ENCODE results near the gene ATRX. TPM values are rescaled to one million over a fixed set of nuclear protein-coding genes. Genes with fewer than 3 reads are reported as not detected.
"Not testable (repeated sequence)": the region's sequence is repeated elsewhere in the genome, so short reads cannot be mapped to it uniquely, and the experiment has no call there.

The ATRX gene
- total RNA-seq, 5 donors from 2014 or later (not counting 1 experiment from before 2014, with no cell fraction given), result 85.1 to 146 (median 90.1) TPM

DNA sequence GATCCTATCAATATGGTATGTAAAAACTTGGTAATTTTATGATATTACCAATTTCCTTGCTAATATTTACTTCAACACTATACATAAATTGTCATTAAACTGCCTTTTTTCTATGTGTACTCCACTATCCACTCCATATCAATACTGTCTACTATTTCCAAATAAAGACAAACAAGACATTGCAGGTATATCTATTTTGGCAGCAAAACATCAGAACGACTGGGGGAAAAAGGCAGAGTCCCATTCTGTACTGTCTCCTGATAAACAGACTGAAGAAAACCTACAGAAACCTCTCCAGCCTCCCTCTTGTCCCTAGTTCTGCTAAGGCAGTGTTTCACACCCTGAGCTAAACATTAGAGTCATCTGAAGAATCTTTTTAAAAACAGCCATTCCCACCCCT is 96.6 kb downstream of the ATRX start:
- H3K4me1 Mint-ChIP-seq, result peaks cover 0 to 11% (median 9%) of the 10 kb centered on the region in 3 donors
- Histone ChIP-seq H3K27me3 (replicated peaks in 1 of 2; ENCODE audit: control insufficient read depth in 2 of 2, extremely low read depth in 1 of 2, insufficient read depth in 2 of 2, low read length in 1 of 2) (no peaks in the 10 kb centered on the region), H3K27ac (ENCODE audit: low read length) (no peak overlapping the region), H3K4me1 (ENCODE audit: control insufficient read depth in 1 of 2, extremely low read depth in 1 of 2, insufficient read depth in 2 of 2, low read length in 2 of 2) (no peaks in the 10 kb centered on the region), H3K4me3 (ENCODE audit: control insufficient read depth in 1 of 2, extremely low read depth in 1 of 2, low read length in 1 of 2) (no peak overlapping the region), H3K36me3 (ENCODE audit: control insufficient read depth in 2 of 2, extremely low read depth in 1 of 2, insufficient read depth in 1 of 2, low read length in 1 of 2) (peaks cover 0 to 17% of the 10 kb centered on the region in 2 donors), H3K9me3 (no peaks in the 10 kb centered on the region)
- no peak for ATAC-seq (replicated peaks in 1 of 4)
- H3K27me3 Mint-ChIP-seq, result peaks cover 0 to 12% of the 10 kb centered on the region in 2 donors
- no peak overlapping the region for H3K27ac Mint-ChIP-seq
- no peaks in the 10 kb centered on the region for H3K9me3 Mint-ChIP-seq
- ChIA-PET CTCF (no interaction called here), POLR2A (no interaction called here)
- peaks cover 35% of the 10 kb centered on the region for H3K36me3 Mint-ChIP-seq
- no peak for DNase-seq
- H3K4me3 Mint-ChIP-seq, result no peak overlapping the region
- WGBS (ENCODE audit: insufficient coverage), result no CpG with 5 or more reads among the region's 1 CpG

DNA sequence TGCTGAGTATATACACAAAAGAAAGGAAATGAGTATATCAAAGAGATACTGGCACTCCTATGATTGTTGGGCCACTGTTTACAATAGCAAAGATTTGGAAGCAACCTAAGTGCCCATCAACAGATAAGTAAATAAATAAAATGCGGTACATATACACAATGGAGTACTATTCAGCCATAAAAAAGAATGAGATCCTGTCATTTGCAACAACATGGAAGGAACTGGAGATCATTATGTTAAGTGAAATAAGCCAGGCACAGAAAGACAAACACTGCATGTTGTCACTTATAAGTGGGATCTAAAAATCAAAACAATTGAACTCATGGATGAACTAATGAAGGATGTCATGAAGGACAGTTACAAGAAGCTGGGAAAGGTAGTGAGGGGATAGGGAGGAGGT is 100.3 kb downstream of the ATRX start:
- H3K27me3 ChIP-seq (replicated peaks in 1 of 2; ENCODE audit: control insufficient read depth in 2 of 2, extremely low read depth in 1 of 2, insufficient read depth in 2 of 2, low read length in 1 of 2); H3K4me1 ChIP-seq (ENCODE audit: control insufficient read depth in 1 of 2, extremely low read depth in 1 of 2, insufficient read depth in 2 of 2, low read length in 2 of 2); H3K9me3 ChIP-seq; H3K27ac Mint-ChIP-seq; DNase-seq; H3K9me3 Mint-ChIP-seq; H3K4me3 ChIP-seq (ENCODE audit: control insufficient read depth in 1 of 2, extremely low read depth in 1 of 2, low read length in 1 of 2); H3K27ac ChIP-seq (ENCODE audit: low read length); ATAC-seq (replicated peaks in 1 of 4); CTCF ChIA-PET; POLR2A ChIA-PET; H3K4me3 Mint-ChIP-seq: not testable (repeated sequence)
- Mint-ChIP-seq H3K36me3 (peaks cover 54% of the 10 kb centered on the region), H3K27me3 (peaks cover 0 to 12% of the 10 kb centered on the region in 2 donors), H3K4me1 (peaks cover 0 to 25% (median 12%) of the 10 kb centered on the region in 3 donors)
- no CpG with 5 or more reads among the region's 1 CpG for WGBS (ENCODE audit: insufficient coverage)
- H3K36me3 ChIP-seq (ENCODE audit: control insufficient read depth in 2 of 2, extremely low read depth in 1 of 2, insufficient read depth in 1 of 2, low read length in 1 of 2), result peaks cover 0 to 19% of the 10 kb centered on the region in 2 donors

DNA sequence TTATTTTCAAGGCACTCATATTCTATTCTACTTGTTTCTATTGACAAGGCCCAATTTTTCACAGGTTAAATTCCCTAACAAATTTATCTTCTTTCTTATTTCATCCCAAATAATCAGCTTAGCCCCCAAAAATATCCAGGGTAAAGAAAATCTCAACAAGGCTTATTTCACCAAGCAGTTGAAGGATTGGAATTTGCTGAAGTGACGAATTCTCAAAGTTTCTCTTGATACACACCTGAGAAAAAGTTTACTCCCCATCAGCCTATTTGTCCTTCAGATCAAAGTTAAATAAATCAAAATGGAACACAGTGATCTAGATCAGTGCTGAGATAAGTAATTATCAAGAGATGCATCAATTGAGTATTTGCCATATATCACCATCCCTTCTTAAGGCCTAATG is 106.9 kb downstream of the ATRX start:
- DNase-seq (no peak), ATAC-seq (replicated peaks in 1 of 4) (no peak)
- H3K4me1 Mint-ChIP-seq, result peaks cover 0 to 21% (median 12%) of the 10 kb centered on the region in 3 donors
- POLR2A ChIA-PET, result interaction anchor here in 1 of 2 donors (0.6 kb wide), 1 partner anchor 8 kb away, joined by 3 read pairs; no protein-coding TSS in a partner anchor
- no peaks in the 10 kb centered on the region for H3K27me3 Mint-ChIP-seq
- no peak overlapping the region for H3K4me3 ChIP-seq (ENCODE audit: control insufficient read depth in 1 of 2, extremely low read depth in 1 of 2, low read length in 1 of 2)
- peaks cover 22% of the 10 kb centered on the region for H3K36me3 Mint-ChIP-seq
- H3K4me3 Mint-ChIP-seq, result no peak overlapping the region
- H3K27ac Mint-ChIP-seq, result peak overlapping the region in 1 of 2 donors; percentile 28
- H3K27ac ChIP-seq (ENCODE audit: low read length), result no peak overlapping the region
- H3K27me3 ChIP-seq (replicated peaks in 1 of 2; ENCODE audit: control insufficient read depth in 2 of 2, extremely low read depth in 1 of 2, insufficient read depth in 2 of 2, low read length in 1 of 2), result no peaks in the 10 kb centered on the region
- H3K9me3 ChIP-seq, result no peaks in the 10 kb centered on the region
- H3K4me1 ChIP-seq (ENCODE audit: control insufficient read depth in 1 of 2, extremely low read depth in 1 of 2, insufficient read depth in 2 of 2, low read length in 2 of 2), result no peaks in the 10 kb centered on the region
- CTCF ChIA-PET, result interaction anchor here in 1 of 2 donors (0.5 kb wide), 1 partner anchor 93 kb away, joined by 4 read pairs; no protein-coding TSS in a partner anchor
- H3K36me3 ChIP-seq (ENCODE audit: control insufficient read depth in 2 of 2, extremely low read depth in 1 of 2, insufficient read depth in 1 of 2, low read length in 1 of 2), result peaks cover 0 to 15% of the 10 kb centered on the region in 2 donors
- no peaks in the 10 kb centered on the region for H3K9me3 Mint-ChIP-seq
- WGBS (ENCODE audit: insufficient coverage), result no CpG with 5 or more reads among the region's 1 CpG

GRCh38 chrX:77675986-77676385 is 110.0 kb downstream of the ATRX start:
- ChIA-PET CTCF (no interaction called here), POLR2A (interaction anchor here in 1 of 2 donors (1.2 kb wide), 1 partner anchor 11 kb away, joined by 12 read pairs; no protein-coding TSS in a partner anchor)
- Histone ChIP-seq H3K4me1 (ENCODE audit: control insufficient read depth in 1 of 2, extremely low read depth in 1 of 2, insufficient read depth in 2 of 2, low read length in 2 of 2) (no peaks in the 10 kb centered on the region), H3K27ac (ENCODE audit: low read length) (no peak overlapping the region), H3K27me3 (replicated peaks in 1 of 2; ENCODE audit: control insufficient read depth in 2 of 2, extremely low read depth in 1 of 2, insufficient read depth in 2 of 2, low read length in 1 of 2) (no peaks in the 10 kb centered on the region), H3K4me3 (ENCODE audit: control insufficient read depth in 1 of 2, extremely low read depth in 1 of 2, low read length in 1 of 2) (no peak overlapping the region), H3K9me3 (no peaks in the 10 kb centered on the region), H3K36me3 (ENCODE audit: control insufficient read depth in 2 of 2, extremely low read depth in 1 of 2, insufficient read depth in 1 of 2, low read length in 1 of 2) (peaks cover 0 to 8% of the 10 kb centered on the region in 2 donors)
- H3K27me3 Mint-ChIP-seq, result no peaks in the 10 kb centered on the region
- no peaks in the 10 kb centered on the region for H3K9me3 Mint-ChIP-seq
- H3K36me3 Mint-ChIP-seq, result no peaks in the 10 kb centered on the region
- H3K4me1 Mint-ChIP-seq, result peaks cover 4 to 6% (median 5%) of the 10 kb centered on the region in 3 donors
- no peak overlapping the region for H3K4me3 Mint-ChIP-seq
- H3K27ac Mint-ChIP-seq, result no peak overlapping the region
- no peak for ATAC-seq (replicated peaks in 1 of 4)
- no peak for DNase-seq
- no CpG with 5 or more reads among the region's 3 CpGs for WGBS (ENCODE audit: insufficient coverage)

DNA sequence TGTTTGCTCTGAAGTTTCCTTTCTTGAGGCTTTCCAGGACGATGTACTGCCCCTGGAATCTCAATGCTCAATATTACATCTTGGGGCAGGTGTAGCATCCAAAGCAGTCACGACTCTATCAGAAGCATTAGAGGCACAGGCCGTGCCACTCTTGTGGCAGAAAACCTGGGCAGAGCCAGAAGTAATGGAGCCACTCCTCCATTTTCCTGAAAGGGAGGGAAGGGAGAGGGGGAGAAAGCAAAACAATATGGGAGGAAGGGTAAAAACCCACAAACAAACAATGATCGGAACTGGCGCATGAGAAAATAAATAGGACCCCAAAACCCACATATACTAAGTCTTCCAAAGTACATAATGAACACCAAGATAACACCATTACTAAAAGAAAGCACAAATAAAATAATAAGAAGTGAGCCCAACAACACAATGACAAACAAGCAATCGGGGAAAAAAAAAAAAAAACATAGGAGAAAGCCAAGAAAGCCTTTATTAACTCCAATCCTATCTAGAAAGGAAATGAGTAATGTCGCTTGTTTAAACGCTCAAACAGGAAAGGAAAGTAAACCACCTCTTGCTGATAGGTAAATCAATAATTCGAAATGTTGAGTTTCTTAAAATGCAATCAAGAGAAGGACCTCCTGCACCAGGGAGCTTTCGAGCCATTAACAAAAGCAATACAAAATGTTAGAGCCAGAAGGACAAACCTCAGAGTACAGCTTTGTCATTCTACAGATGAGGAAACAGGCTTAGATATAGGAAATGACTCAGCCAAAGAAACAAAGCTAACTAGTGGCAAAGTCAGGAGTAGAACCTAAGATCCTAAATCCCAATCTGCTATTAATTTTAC is 117.4 kb downstream of the ATRX start:
- Mint-ChIP-seq H3K4me1 (peaks cover 6 to 10% (median 8%) of the 10 kb centered on the region in 3 donors), H3K36me3 (peaks cover 12% of the 10 kb centered on the region), H3K27ac (peak overlapping the region; percentile 28 to 49), H3K27me3 (peaks cover 0 to 3% of the 10 kb centered on the region in 2 donors), H3K9me3 (no peaks in the 10 kb centered on the region), H3K4me3 (no peak overlapping the region)
- Histone ChIP-seq H3K36me3 (ENCODE audit: control insufficient read depth in 2 of 2, extremely low read depth in 1 of 2, insufficient read depth in 1 of 2, low read length in 1 of 2) (no peaks in the 10 kb centered on the region), H3K4me1 (ENCODE audit: control insufficient read depth in 1 of 2, extremely low read depth in 1 of 2, insufficient read depth in 2 of 2, low read length in 2 of 2) (no peaks in the 10 kb centered on the region), H3K27me3 (replicated peaks in 1 of 2; ENCODE audit: control insufficient read depth in 2 of 2, extremely low read depth in 1 of 2, insufficient read depth in 2 of 2, low read length in 1 of 2) (no peaks in the 10 kb centered on the region), H3K9me3 (no peaks in the 10 kb centered on the region), H3K27ac (ENCODE audit: low read length) (no peak overlapping the region), H3K4me3 (ENCODE audit: control insufficient read depth in 1 of 2, extremely low read depth in 1 of 2, low read length in 1 of 2) (no peak overlapping the region)
- no CpG with 5 or more reads among the region's 10 CpGs for WGBS (ENCODE audit: insufficient coverage)
- ATAC-seq (replicated peaks in 1 of 4) (no peak), DNase-seq (no peak)
- CTCF ChIA-PET, result no interaction called here
- POLR2A ChIA-PET, result no interaction called here

DNA sequence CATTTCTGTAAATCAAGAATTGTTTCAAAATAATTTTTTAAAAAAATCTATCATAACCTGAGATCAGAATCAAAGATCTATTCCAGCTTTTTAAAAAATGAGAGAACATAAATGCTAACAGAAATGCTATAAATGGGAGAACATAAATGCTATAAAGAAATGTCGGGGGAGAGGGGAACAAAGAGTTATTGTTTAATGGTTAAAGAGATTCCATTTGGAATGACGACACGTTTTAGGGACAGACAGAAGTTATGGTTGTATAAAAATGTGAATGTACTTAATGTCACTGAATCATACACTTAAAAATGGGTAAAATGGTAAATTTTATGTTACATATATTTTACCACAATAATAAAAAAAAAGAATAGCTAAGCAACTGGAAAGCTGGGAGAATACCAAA is 127.1 kb downstream of the ATRX start:
- POLR2A ChIA-PET, result interaction anchor here in 1 of 2 donors (0.8 kb wide), 1 partner anchor 10 kb away, joined by 3 read pairs; no protein-coding TSS in a partner anchor
- WGBS (ENCODE audit: insufficient coverage), result no CpG with 5 or more reads among the region's 3 CpGs
- peaks cover 0 to 6% (median 0%) of the 10 kb centered on the region in 3 donors for H3K4me1 Mint-ChIP-seq

More for the DNA sequence above, 127.1 kb downstream of the ATRX start:
- no peak overlapping the region for H3K27ac ChIP-seq (ENCODE audit: low read length)
- H3K36me3 Mint-ChIP-seq, result peaks cover 17% of the 10 kb centered on the region
- peaks cover 0 to 11% of the 10 kb centered on the region in 2 donors for H3K36me3 ChIP-seq (ENCODE audit: control insufficient read depth in 2 of 2, extremely low read depth in 1 of 2, insufficient read depth in 1 of 2, low read length in 1 of 2)
- no peak overlapping the region for H3K4me3 Mint-ChIP-seq
- H3K9me3 Mint-ChIP-seq, result no peaks in the 10 kb centered on the region
- no peaks in the 10 kb centered on the region for H3K27me3 Mint-ChIP-seq
- H3K27me3 ChIP-seq (replicated peaks in 1 of 2; ENCODE audit: control insufficient read depth in 2 of 2, extremely low read depth in 1 of 2, insufficient read depth in 2 of 2, low read length in 1 of 2), result no peaks in the 10 kb centered on the region
- no peak for ATAC-seq (replicated peaks in 1 of 4)
- no peak overlapping the region for H3K4me3 ChIP-seq (ENCODE audit: control insufficient read depth in 1 of 2, extremely low read depth in 1 of 2, low read length in 1 of 2)
- no peak for DNase-seq
- CTCF ChIA-PET, result no interaction called here
- no peaks in the 10 kb centered on the region for H3K4me1 ChIP-seq (ENCODE audit: control insufficient read depth in 1 of 2, extremely low read depth in 1 of 2, insufficient read depth in 2 of 2, low read length in 2 of 2)
- H3K9me3 ChIP-seq, result no peaks in the 10 kb centered on the region
- H3K27ac Mint-ChIP-seq, result no peak overlapping the region

Data from T-cell (primary cell).